Kidney glomerular epithelial cell (primary cell): ENCODE measurements around the gene POLR1A.

ENCODE experiments used
- DNase-seq: peaks from one replicate; lab custom pipeline; 2025; lab: John Stamatoyannopoulos, UW

The POLR1A gene

GRCh38 chr2:86105252-86105968 lies at the start of gene POLR1A:
Gene POLR1A, minus strand, starts transcription at chr2:86105886. Its CDS starts 110 bp downstream, at chr2:86105776.
- peak; percentile 95 for DNase-seq

- no peak for DNase-seq
Measured at GRCh38 chr2:86150502-86150901, 44.8 kb upstream of the POLR1A start.

- no peak for DNase-seq
Measured at GRCh38 chr2:86147793-86148192, 42.1 kb upstream of the POLR1A start.

- no peak for DNase-seq
Measured at GRCh38 chr2:86143926-86144685, 38.4 kb upstream of the POLR1A start.

GRCh38 chr2:86143307-86143706 lies 37.6 kb upstream of the POLR1A start:
- DNase-seq = no peak

- DNase-seq = no peak
Measured at GRCh38 chr2:86142436-86143257, 37.0 kb upstream of the POLR1A start.

- DNase-seq = no peak
Measured at GRCh38 chr2:86140969-86141392, 35.3 kb upstream of the POLR1A start.

- no peak for DNase-seq
Measured at GRCh38 chr2:86139981-86140380, 34.3 kb upstream of the POLR1A start.

GRCh38 chr2:86138736-86139625 lies 33.3 kb upstream of the POLR1A start:
- no peak for DNase-seq

GRCh38 chr2:86136141-86136540 lies 30.5 kb upstream of the POLR1A start:
- DNase-seq = no peak

GRCh38 chr2:86135653-86136052 lies 30.0 kb upstream of the POLR1A start:
- no peak for DNase-seq

GRCh38 chr2:86134709-86135108 lies 29.0 kb upstream of the POLR1A start:
- no peak for DNase-seq

- no peak for DNase-seq
Measured at GRCh38 chr2:86124683-86125082, 19.0 kb upstream of the POLR1A start.

- DNase-seq = no peak
Measured at GRCh38 chr2:86123328-86123925, 17.7 kb upstream of the POLR1A start.

GRCh38 chr2:86118130-86118529 lies 12.4 kb upstream of the POLR1A start:
- no peak for DNase-seq

GRCh38 chr2:86107031-86107430 lies 1.3 kb upstream of the POLR1A start:
- DNase-seq = no peak

- DNase-seq = peak; percentile 95
Measured at GRCh38 chr2:86105969-86106945, 571 bp upstream of the POLR1A start, which contains the start of gene PTCD3. Gene PTCD3, plus strand, starts transcription at chr2:86106235. Its CDS starts 13 bp downstream, at chr2:86106248.

GRCh38 chr2:86102157-86102556 lies 3.5 kb downstream of the POLR1A start:
- DNase-seq = no peak

- no peak for DNase-seq
Measured at GRCh38 chr2:86097913-86098312, 7.8 kb downstream of the POLR1A start.
